Measurements from ENCODE around the gene ADSL. TPM values are rescaled to one million over a fixed set of nuclear protein-coding genes. Genes with fewer than 3 reads are reported as not detected.

The ADSL gene
- total RNA-seq, 1 donor from 2014 or later: 83.4 TPM

GRCh38 chr22:40308999-40309573, 37.2 kb upstream of the ADSL start:
- FAIRE-seq (no peak), DNase-seq (ENCODE audit: low read depth) (no peak)
- Mint-ChIP-seq H3K4me3 (ENCODE audit: unreplicated experiment) (no peak overlapping the region), H3K27me3 (ENCODE audit: low read depth, unreplicated experiment) (no peaks in the 10 kb centered on the region), H3K9me3 (ENCODE audit: unreplicated experiment) (no peaks in the 10 kb centered on the region), H3K36me3 (ENCODE audit: low read depth, unreplicated experiment) (peaks cover 23% of the 10 kb centered on the region), H3K27ac (ENCODE audit: unreplicated experiment) (no peak overlapping the region), H3K4me1 (ENCODE audit: low read depth, unreplicated experiment) (peaks cover 15% of the 10 kb centered on the region)
- Histone ChIP-seq H3K4me1 (ENCODE audit: insufficient read depth, low read length) (peaks cover 22% of the 10 kb centered on the region), H3K27ac (ENCODE audit: low read depth, low read length) (peak overlapping the region; percentile 9), H3K9ac (ENCODE audit: low read length) (no peak overlapping the region), H2AFZ (ENCODE audit: low read depth, low read length) (no peak overlapping the region), H3K4me2 (ENCODE audit: low read length) (peak overlapping the region; percentile 78), H3K27me3 (ENCODE audit: insufficient read depth, low read length) (no peaks in the 10 kb centered on the region), H4K20me1 (ENCODE audit: insufficient read depth, low read length) (peaks cover 25% of the 10 kb centered on the region), H3K9me3 (ENCODE audit: insufficient read depth, low read depth, low read length) (no peaks in the 10 kb centered on the region), H3K4me3 (ENCODE audit: insufficient read depth, low read depth, low read length) (no peak overlapping the region), H3K36me3 (ENCODE audit: insufficient read depth, low read length) (peaks cover 33% of the 10 kb centered on the region), H3K79me2 (ENCODE audit: insufficient read depth, low read length) (peaks cover 3% of the 10 kb centered on the region)
- TF ChIP-seq, protein P1, sequence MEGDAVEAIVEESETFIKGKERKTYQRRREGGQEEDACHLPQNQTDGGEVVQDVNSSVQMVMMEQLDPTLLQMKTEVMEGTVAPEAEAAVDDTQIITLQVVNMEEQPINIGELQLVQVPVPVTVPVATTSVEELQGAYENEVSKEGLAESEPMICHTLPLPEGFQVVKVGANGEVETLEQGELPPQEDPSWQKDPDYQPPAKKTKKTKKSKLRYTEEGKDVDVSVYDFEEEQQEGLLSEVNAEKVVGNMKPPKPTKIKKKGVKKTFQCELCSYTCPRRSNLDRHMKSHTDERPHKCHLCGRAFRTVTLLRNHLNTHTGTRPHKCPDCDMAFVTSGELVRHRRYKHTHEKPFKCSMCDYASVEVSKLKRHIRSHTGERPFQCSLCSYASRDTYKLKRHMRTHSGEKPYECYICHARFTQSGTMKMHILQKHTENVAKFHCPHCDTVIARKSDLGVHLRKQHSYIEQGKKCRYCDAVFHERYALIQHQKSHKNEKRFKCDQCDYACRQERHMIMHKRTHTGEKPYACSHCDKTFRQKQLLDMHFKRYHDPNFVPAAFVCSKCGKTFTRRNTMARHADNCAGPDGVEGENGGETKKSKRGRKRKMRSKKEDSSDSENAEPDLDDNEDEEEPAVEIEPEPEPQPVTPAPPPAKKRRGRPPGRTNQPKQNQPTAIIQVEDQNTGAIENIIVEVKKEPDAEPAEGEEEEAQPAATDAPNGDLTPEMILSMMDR (IDR thresholded peaks at IDR 0.05; ENCODE audit: insufficient read depth, low read depth, low read length): no peak
- no peak for TF ChIP-seq EZH2 (IDR thresholded peaks at IDR 0.05; ENCODE audit: insufficient read depth, low read length)

DNA sequence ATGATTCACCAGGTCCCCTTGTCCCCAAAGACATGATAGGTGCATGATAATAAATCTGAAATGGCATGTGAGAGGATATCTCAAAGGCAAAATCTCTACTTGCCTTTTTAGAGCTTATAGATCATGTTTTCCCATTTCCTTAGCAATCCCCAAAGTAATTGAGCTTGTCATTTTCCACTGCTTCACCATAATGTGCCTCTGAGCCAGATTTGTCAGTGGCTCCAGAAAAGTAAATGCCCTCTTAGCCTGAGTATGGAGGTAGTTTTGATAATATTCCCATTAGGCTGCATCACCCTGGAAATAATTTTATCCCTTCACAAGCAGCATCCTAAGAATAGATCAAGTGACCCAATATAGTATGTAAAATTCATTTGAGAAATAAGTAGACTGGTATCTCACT, 36.7 kb upstream of the ADSL start:
- Mint-ChIP-seq H3K4me1 (ENCODE audit: low read depth, unreplicated experiment) (peaks cover 15% of the 10 kb centered on the region), H3K4me3 (ENCODE audit: unreplicated experiment) (no peak overlapping the region), H3K27me3 (ENCODE audit: low read depth, unreplicated experiment) (no peaks in the 10 kb centered on the region), H3K36me3 (ENCODE audit: low read depth, unreplicated experiment) (peaks cover 21% of the 10 kb centered on the region), H3K27ac (ENCODE audit: unreplicated experiment) (no peak overlapping the region), H3K9me3 (ENCODE audit: unreplicated experiment) (no peaks in the 10 kb centered on the region)
- Histone ChIP-seq H3K27ac (ENCODE audit: low read depth, low read length) (peak overlapping the region; percentile 9), H3K4me1 (ENCODE audit: insufficient read depth, low read length) (peaks cover 22% of the 10 kb centered on the region), H2AFZ (ENCODE audit: low read depth, low read length) (no peak overlapping the region), H3K27me3 (ENCODE audit: insufficient read depth, low read length) (no peaks in the 10 kb centered on the region), H3K9ac (ENCODE audit: low read length) (no peak overlapping the region), H3K36me3 (ENCODE audit: insufficient read depth, low read length) (peaks cover 39% of the 10 kb centered on the region), H3K4me3 (ENCODE audit: insufficient read depth, low read depth, low read length) (no peak overlapping the region), H3K9me3 (ENCODE audit: insufficient read depth, low read depth, low read length) (no peaks in the 10 kb centered on the region), H3K79me2 (ENCODE audit: insufficient read depth, low read length) (peaks cover 3% of the 10 kb centered on the region), H4K20me1 (ENCODE audit: insufficient read depth, low read length) (peaks cover 25% of the 10 kb centered on the region), H3K4me2 (ENCODE audit: low read length) (peak overlapping the region; percentile 78)
- no peak for FAIRE-seq
- no peak for DNase-seq (ENCODE audit: low read depth)
- TF ChIP-seq, protein P1 (IDR thresholded peaks at IDR 0.05; ENCODE audit: insufficient read depth, low read depth, low read length): no peak
- no peak for TF ChIP-seq EZH2 (IDR thresholded peaks at IDR 0.05; ENCODE audit: insufficient read depth, low read length)

DNA sequence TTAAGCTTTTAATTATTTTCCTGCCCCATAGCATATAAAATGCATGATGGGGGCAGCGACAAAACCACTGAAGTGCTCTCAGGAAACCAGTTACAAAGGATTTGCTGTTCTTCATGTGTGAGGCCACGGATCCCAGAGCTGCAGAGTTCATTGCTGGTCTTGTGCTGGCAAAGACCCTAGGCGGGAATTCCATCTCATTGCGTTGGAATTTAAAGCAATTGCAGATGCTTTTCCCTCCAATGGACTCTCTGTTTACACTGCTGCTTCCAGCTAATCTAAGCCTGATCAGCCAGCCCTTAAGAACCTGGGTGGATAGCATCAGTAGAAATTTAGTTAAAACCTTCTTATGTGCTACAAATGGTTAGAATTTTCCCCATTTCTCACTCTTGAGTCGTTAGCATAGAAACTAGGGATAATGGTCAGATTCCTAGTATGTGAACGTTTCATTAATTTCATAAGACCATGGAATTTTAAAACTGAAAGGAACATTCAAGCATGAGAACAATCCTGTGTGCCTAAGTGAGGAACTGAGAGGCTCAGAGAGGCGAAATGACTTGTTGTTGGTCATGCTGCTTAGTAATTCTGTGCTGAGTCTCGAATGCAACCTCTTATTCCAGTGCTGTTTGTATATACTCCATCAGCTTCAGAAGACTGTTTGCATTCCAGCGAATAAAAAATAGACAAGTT, 36.1 kb upstream of the ADSL start:
- H3K9me3 Mint-ChIP-seq (ENCODE audit: unreplicated experiment): no peaks in the 10 kb centered on the region
- H4K20me1 ChIP-seq (ENCODE audit: insufficient read depth, low read length): peaks cover 25% of the 10 kb centered on the region
- H3K27me3 ChIP-seq (ENCODE audit: insufficient read depth, low read length): no peaks in the 10 kb centered on the region
- peaks cover 22% of the 10 kb centered on the region for H3K4me1 ChIP-seq (ENCODE audit: insufficient read depth, low read length)
- peaks cover 15% of the 10 kb centered on the region for H3K4me1 Mint-ChIP-seq (ENCODE audit: low read depth, unreplicated experiment)
- peak overlapping the region; percentile 78 for H3K4me2 ChIP-seq (ENCODE audit: low read length)
- H3K27ac ChIP-seq (ENCODE audit: low read depth, low read length): peak overlapping the region; percentile 68
- no peaks in the 10 kb centered on the region for H3K9me3 ChIP-seq (ENCODE audit: insufficient read depth, low read depth, low read length)
- H3K9ac ChIP-seq (ENCODE audit: low read length): peak overlapping the region; percentile 61
- H3K27me3 Mint-ChIP-seq (ENCODE audit: low read depth, unreplicated experiment): no peaks in the 10 kb centered on the region
- FAIRE-seq: peak; percentile 93
- H3K4me3 ChIP-seq (ENCODE audit: insufficient read depth, low read depth, low read length): peak overlapping the region; percentile 37
- H3K4me3 Mint-ChIP-seq (ENCODE audit: unreplicated experiment): no peak overlapping the region
- H3K79me2 ChIP-seq (ENCODE audit: insufficient read depth, low read length): peaks cover 3% of the 10 kb centered on the region
- H3K36me3 ChIP-seq (ENCODE audit: insufficient read depth, low read length): peaks cover 44% of the 10 kb centered on the region
- no peak for TF ChIP-seq EZH2 (IDR thresholded peaks at IDR 0.05; ENCODE audit: insufficient read depth, low read length)
- TF ChIP-seq, protein P1 (IDR thresholded peaks at IDR 0.05; ENCODE audit: insufficient read depth, low read depth, low read length): no peak
- peaks cover 24% of the 10 kb centered on the region for H3K36me3 Mint-ChIP-seq (ENCODE audit: low read depth, unreplicated experiment)
- no peak overlapping the region for H2AFZ ChIP-seq (ENCODE audit: low read depth, low read length)
- H3K27ac Mint-ChIP-seq (ENCODE audit: unreplicated experiment): peak overlapping the region; percentile 50
- DNase-seq (ENCODE audit: low read depth): peak; percentile 89

All from astrocyte (in vitro differentiated cells and primary cell).